Measurements from ENCODE around the gene SFMBT2.

The SFMBT2 gene

DNA sequence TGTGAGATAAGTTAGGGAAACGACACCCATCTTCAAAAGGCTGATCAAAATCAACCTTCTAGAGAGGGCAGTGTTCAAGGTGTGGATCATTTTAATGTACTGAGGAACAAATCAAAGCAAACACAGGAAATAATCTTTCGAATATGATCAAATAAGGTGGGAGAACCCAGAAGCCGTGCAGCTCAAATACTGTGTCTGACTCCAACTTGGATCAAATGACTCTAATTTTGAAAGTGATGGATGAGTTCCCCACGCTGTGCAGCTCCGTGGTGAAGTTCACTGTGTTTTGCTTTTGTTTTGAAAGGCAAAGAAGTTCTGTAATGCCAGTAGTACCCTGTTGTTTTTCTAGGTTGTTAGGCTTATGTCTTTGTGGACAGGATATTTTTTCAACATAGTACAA lies 250.9 kb downstream of the SFMBT2 start:
- Histone ChIP-seq H3K4me3 (no peak overlapping the region), H3K27me3 (ENCODE audit: low read depth) (no peaks in the 10 kb centered on the region), H3K36me3 (replicated peaks) (peaks cover 27% of the 10 kb centered on the region), H3K9me3 (no peaks in the 10 kb centered on the region), H3K4me1 (no peaks in the 10 kb centered on the region)
- in situ Hi-C loops (cut with MboI; ENCODE audit: low sequenced_read_pairs): no loop called here
- no peak for DNase-seq (ENCODE audit: low spot score in 2 of 2)

- in situ Hi-C loops (cut with MboI; ENCODE audit: low sequenced_read_pairs): no loop called here
- Histone ChIP-seq H3K9me3 (no peaks in the 10 kb centered on the region), H3K36me3 (replicated peaks) (peaks cover 27% of the 10 kb centered on the region), H3K27me3 (ENCODE audit: low read depth) (no peaks in the 10 kb centered on the region), H3K4me1 (no peaks in the 10 kb centered on the region), H3K4me3 (no peak overlapping the region)
- DNase-seq (ENCODE audit: low spot score in 2 of 2): no peak
Measured at GRCh38 chr10:7159517-7159916, 251.3 kb downstream of the SFMBT2 start.

DNA sequence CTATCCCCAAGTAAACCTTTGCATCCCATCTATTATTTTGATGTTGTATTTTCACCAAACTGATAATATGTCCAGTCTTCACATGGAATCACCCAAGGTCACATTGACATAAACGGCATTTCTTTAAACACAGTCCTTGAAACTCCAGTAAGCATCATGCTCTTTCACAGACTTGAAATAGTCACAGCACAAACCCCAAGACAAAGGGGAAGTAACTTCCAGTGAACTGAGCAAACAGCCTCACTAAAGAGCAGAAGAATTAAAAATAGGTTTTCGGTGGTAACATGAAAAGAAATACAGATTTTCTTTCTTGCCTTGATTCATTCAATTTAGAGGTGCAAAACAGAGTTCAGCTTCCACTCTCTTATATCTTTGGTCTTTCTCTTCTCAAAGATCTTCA lies 253.7 kb downstream of the SFMBT2 start:
- H3K9me3 ChIP-seq: no peaks in the 10 kb centered on the region
- in situ Hi-C loops (cut with MboI; ENCODE audit: low sequenced_read_pairs): no loop called here
- no peak for DNase-seq (ENCODE audit: low spot score in 2 of 2)
- H3K36me3 ChIP-seq (replicated peaks): peaks cover 13% of the 10 kb centered on the region
- no peak overlapping the region for H3K4me3 ChIP-seq
- H3K27me3 ChIP-seq (ENCODE audit: low read depth): no peaks in the 10 kb centered on the region
- no peaks in the 10 kb centered on the region for H3K4me1 ChIP-seq

- Histone ChIP-seq H3K4me1 (no peaks in the 10 kb centered on the region), H3K27me3 (ENCODE audit: low read depth) (peaks cover 2% of the 10 kb centered on the region; the same call in 1 of the 2 replicates), H3K4me3 (no peak overlapping the region), H3K36me3 (replicated peaks) (no peaks in the 10 kb centered on the region), H3K9me3 (no peaks in the 10 kb centered on the region)
- DNase-seq (ENCODE audit: low spot score in 2 of 2): no peak
- in situ Hi-C loops (cut with MboI; ENCODE audit: low sequenced_read_pairs): no loop called here
Measured at GRCh38 chr10:7153750-7154149, 257.1 kb downstream of the SFMBT2 start.

DNA sequence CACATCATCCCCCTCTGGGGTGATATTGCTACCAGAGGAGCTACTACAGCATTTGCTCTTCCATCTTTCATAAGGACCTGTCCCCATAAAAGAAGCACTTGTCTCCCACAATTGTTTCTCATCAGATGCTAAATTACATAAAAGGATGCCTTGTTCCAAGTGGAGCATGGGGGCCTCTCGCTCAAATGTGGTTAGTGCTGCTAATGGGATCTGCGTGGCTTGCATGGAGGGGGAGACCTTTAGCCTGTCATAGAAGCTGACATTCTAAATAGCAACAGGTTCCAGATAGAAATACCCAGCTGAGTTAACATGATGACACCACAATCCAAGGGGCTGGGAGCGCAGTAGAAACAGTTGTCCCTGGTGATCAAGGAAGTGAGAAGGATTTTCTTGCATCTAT lies 257.9 kb downstream of the SFMBT2 start:
- in situ Hi-C loops (cut with MboI; ENCODE audit: low sequenced_read_pairs): no loop called here
- Histone ChIP-seq H3K36me3 (replicated peaks) (no peaks in the 10 kb centered on the region), H3K9me3 (no peaks in the 10 kb centered on the region), H3K4me3 (no peak overlapping the region), H3K27me3 (ENCODE audit: low read depth) (peaks cover 2% of the 10 kb centered on the region; the same call in 1 of the 2 replicates), H3K4me1 (no peaks in the 10 kb centered on the region)
- no peak for DNase-seq (ENCODE audit: low spot score in 2 of 2)

GRCh38 chr10:7152341-7152740 lies 258.5 kb downstream of the SFMBT2 start:
- no peak for DNase-seq (ENCODE audit: low spot score in 2 of 2)
- Histone ChIP-seq H3K4me1 (no peaks in the 10 kb centered on the region), H3K4me3 (no peak overlapping the region), H3K27me3 (ENCODE audit: low read depth) (peaks cover 2% of the 10 kb centered on the region; the same call in 1 of the 2 replicates), H3K9me3 (no peaks in the 10 kb centered on the region), H3K36me3 (replicated peaks) (no peaks in the 10 kb centered on the region)
- in situ Hi-C loops (cut with MboI; ENCODE audit: low sequenced_read_pairs): no loop called here

GRCh38 chr10:7151538-7151937 lies 259.3 kb downstream of the SFMBT2 start:
- H3K36me3 ChIP-seq (replicated peaks): no peaks in the 10 kb centered on the region
- no peak for DNase-seq (ENCODE audit: low spot score in 2 of 2)
- H3K9me3 ChIP-seq: no peaks in the 10 kb centered on the region
- in situ Hi-C loops (cut with MboI; ENCODE audit: low sequenced_read_pairs): no loop called here
- H3K27me3 ChIP-seq (ENCODE audit: low read depth): peaks cover 2% of the 10 kb centered on the region; the same call in 1 of the 2 replicates
- no peak overlapping the region for H3K4me3 ChIP-seq
- no peaks in the 10 kb centered on the region for H3K4me1 ChIP-seq

DNA sequence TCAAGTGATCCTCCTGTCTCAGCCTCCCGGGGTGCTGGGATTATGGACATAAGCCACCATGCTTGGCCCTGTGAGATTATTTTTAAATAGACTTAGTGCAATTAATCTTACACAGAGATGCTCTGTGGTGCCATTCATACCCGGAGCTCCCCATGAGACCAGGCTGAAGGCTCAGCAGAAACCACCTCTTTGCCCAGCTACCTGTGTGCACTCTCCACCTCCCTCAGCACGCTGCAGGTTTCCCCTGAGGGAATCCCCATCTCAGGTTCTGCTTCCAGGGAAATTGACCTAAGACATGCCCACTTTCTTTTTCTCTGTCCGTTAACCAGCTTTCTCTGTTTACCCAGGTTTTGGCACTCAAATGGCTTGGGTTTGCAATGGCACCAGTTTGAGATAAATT lies 260.5 kb downstream of the SFMBT2 start:
- DNase-seq (ENCODE audit: low spot score in 2 of 2): no peak
- in situ Hi-C loops (cut with MboI; ENCODE audit: low sequenced_read_pairs): no loop called here
- no peak overlapping the region for H3K4me3 ChIP-seq
- H3K27me3 ChIP-seq (ENCODE audit: low read depth): peaks cover 11% of the 10 kb centered on the region
- H3K36me3 ChIP-seq (replicated peaks): no peaks in the 10 kb centered on the region
- H3K9me3 ChIP-seq: no peaks in the 10 kb centered on the region
- no peaks in the 10 kb centered on the region for H3K4me1 ChIP-seq

GRCh38 chr10:7146189-7146588 lies 264.6 kb downstream of the SFMBT2 start:
- H3K27me3 ChIP-seq (ENCODE audit: low read depth): peaks cover 22% of the 10 kb centered on the region
- in situ Hi-C loops (cut with MboI; ENCODE audit: low sequenced_read_pairs): no loop called here
- no peaks in the 10 kb centered on the region for H3K36me3 ChIP-seq (replicated peaks)
- DNase-seq (ENCODE audit: low spot score in 2 of 2): no peak
- no peak overlapping the region for H3K4me3 ChIP-seq
- no peaks in the 10 kb centered on the region for H3K9me3 ChIP-seq
- H3K4me1 ChIP-seq: no peaks in the 10 kb centered on the region

- in situ Hi-C loops (cut with MboI; ENCODE audit: low sequenced_read_pairs): no loop called here
- Histone ChIP-seq H3K9me3 (no peaks in the 10 kb centered on the region; the same call in 1 of the 2 replicates), H3K4me3 (no peak overlapping the region), H3K4me1 (no peaks in the 10 kb centered on the region; the same call in 1 of the 2 replicates), H3K27me3 (ENCODE audit: low read depth) (no peaks in the 10 kb centered on the region; the same call in 1 of the 2 replicates), H3K36me3 (replicated peaks) (no peaks in the 10 kb centered on the region)
- DNase-seq (ENCODE audit: low spot score in 2 of 2): no peak
Measured at GRCh38 chr10:7136016-7136415, 274.8 kb downstream of the SFMBT2 start.

DNA sequence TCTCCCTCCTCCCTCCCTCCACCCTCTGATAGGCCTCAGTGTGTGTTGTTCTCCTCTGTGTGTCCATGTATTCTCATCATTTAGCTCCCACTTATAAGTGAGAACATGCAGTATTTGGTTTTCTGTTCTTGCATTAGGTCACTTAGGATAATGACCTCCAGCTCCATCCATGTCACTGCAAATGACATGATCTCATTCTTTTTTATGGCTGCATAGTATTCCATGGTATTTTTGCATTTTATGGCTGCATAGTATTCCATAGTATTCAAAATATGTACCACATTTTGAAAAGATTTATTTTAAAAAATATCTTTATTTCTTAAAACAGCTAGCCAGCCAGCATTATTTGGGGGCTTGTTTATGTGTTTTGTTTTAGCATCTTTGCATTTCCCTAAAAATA lies 275.6 kb downstream of the SFMBT2 start:
- DNase-seq (ENCODE audit: low spot score in 2 of 2): no peak
- Histone ChIP-seq H3K4me1 (no peaks in the 10 kb centered on the region; the same call in 1 of the 2 replicates), H3K36me3 (replicated peaks) (no peaks in the 10 kb centered on the region), H3K4me3 (no peak overlapping the region), H3K9me3 (no peaks in the 10 kb centered on the region; the same call in 1 of the 2 replicates), H3K27me3 (ENCODE audit: low read depth) (no peaks in the 10 kb centered on the region; the same call in 1 of the 2 replicates)
- in situ Hi-C loops (cut with MboI; ENCODE audit: low sequenced_read_pairs): no loop called here

GRCh38 chr10:7134448-7134847 lies 276.4 kb downstream of the SFMBT2 start:
- no peaks in the 10 kb centered on the region; the same call in 1 of the 2 replicates for H3K4me1 ChIP-seq
- no peak overlapping the region for H3K4me3 ChIP-seq
- no peaks in the 10 kb centered on the region; the same call in 1 of the 2 replicates for H3K27me3 ChIP-seq (ENCODE audit: low read depth)
- H3K36me3 ChIP-seq (replicated peaks): no peaks in the 10 kb centered on the region
- H3K9me3 ChIP-seq: no peaks in the 10 kb centered on the region; the same call in 1 of the 2 replicates
- in situ Hi-C loops (cut with MboI; ENCODE audit: low sequenced_read_pairs): no loop called here
- no peak for DNase-seq (ENCODE audit: low spot score in 2 of 2)

DNA sequence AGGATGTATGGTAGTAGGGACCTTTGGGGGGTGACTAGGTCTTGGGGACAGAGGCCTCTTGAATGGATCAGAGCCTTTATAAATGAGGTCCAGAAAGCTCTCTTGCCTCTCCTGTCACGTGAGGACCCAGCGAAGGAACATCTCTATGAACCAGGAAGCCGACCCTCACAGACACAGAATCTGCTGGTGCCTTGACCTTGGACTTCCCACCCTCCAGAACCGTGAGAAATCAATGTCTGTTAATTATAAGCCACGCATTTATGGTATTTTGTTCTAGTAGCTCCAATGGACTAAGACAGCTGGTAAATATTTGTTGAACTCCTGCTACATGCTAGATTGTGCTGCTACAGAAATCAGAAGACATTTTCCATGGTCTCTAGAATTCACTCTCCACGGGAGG lies 276.9 kb downstream of the SFMBT2 start:
- in situ Hi-C loops (cut with MboI; ENCODE audit: low sequenced_read_pairs): no loop called here
- no peaks in the 10 kb centered on the region; the same call in 1 of the 2 replicates for H3K9me3 ChIP-seq
- no peaks in the 10 kb centered on the region; the same call in 1 of the 2 replicates for H3K27me3 ChIP-seq (ENCODE audit: low read depth)
- H3K4me3 ChIP-seq: no peak overlapping the region
- DNase-seq (ENCODE audit: low spot score in 2 of 2): no peak
- H3K36me3 ChIP-seq (replicated peaks): no peaks in the 10 kb centered on the region
- no peaks in the 10 kb centered on the region; the same call in 1 of the 2 replicates for H3K4me1 ChIP-seq

DNA sequence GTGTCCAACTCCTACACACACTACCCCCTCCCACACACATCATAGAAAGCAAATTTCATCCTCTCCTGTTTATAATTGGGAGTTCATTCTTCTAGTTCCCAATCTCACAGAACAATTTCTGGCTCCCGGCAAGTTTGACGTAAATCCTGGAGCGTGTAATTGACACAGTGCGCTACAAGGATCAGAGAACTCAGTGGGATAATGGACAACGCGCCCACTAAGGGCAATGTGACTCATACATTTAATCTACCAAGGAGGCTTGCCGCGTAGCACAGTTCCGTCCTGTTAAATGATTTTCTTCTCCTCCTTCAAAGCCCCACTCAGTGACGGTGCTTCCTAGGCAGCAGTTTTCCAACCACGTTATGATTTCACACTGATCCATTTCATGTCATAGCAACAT lies 277.6 kb downstream of the SFMBT2 start:
- no peak for DNase-seq (ENCODE audit: low spot score in 2 of 2)
- Histone ChIP-seq H3K9me3 (no peaks in the 10 kb centered on the region; the same call in 1 of the 2 replicates), H3K4me3 (no peak overlapping the region), H3K27me3 (ENCODE audit: low read depth) (no peaks in the 10 kb centered on the region; the same call in 1 of the 2 replicates), H3K4me1 (no peaks in the 10 kb centered on the region; the same call in 1 of the 2 replicates), H3K36me3 (replicated peaks) (no peaks in the 10 kb centered on the region)
- in situ Hi-C loops (cut with MboI; ENCODE audit: low sequenced_read_pairs): no loop called here

Data from HAP-1 (cell line).